Left ventricle myocardium inferior (tissue), 1 donor: ENCODE results near the gene CLCN4. TPM values are rescaled to one million over a fixed set of nuclear protein-coding genes. Genes with fewer than 3 reads are reported as not detected.

Experiments
- DNase-seq: peaks from one replicate; pipeline ENCODE4 v3.0.0-alpha.2; 2020
- H3K27ac ChIP-seq: fragments of 200-600 bp; replicated peaks from 2 replicates; pipeline ENCODE4 v1.8.0; 2021
- H3K27me3 ChIP-seq: fragments of 200-600 bp; 2 replicates; pipeline ENCODE4 v1.8.0; 2021; ENCODE audit warnings: low read depth
- H3K36me3 ChIP-seq: fragments of 200-600 bp; 2 replicates; pipeline ENCODE4 v1.8.0; 2021
- H3K4me1 ChIP-seq: fragments of 200-600 bp; 2 replicates; pipeline ENCODE4 v1.8.0; 2021
- H3K4me3 ChIP-seq: fragments of 200-600 bp; 2 replicates; pipeline ENCODE4 v1.8.0; 2021; ENCODE audit warnings: mild to moderate bottlenecking, moderate library complexity
- H3K9me3 ChIP-seq: fragments of 200-600 bp; replicated peaks from 2 replicates; pipeline ENCODE4 v1.8.0; 2021
- intact Hi-C: fragments of 100-400 bp; cut with micrococcal nuclease; formaldehyde crosslinking; loops from one replicate; pipeline ENCODE4 v1.11.0; 2022
- total RNA-seq: library from RNA; stranded (reverse); fragmentation: NEBNext Ultra II Directional; extraction: Animal tissue kit (Norgen Biotek cat#: 25700); gene quantifications from one replicate; pipeline ENCODE4 v1.2.1, GENCODE V29; 2021
- TF ChIP-seq, protein P1 (sequence below): fragments of 200-600 bp; IDR thresholded peaks from 2 replicates; pipeline ENCODE4 v1.8.0; 2021; ENCODE audit warnings: antibody characterized with exemption, mild to moderate bottlenecking, borderline replicate concordance
- donor health status: DM: no; HTN: yes; CAD: no; lungs with severe emphysema.

CLCN4 gene
- total RNA-seq, 1 donor from 2014 or later, result 36.1 TPM

DNA sequence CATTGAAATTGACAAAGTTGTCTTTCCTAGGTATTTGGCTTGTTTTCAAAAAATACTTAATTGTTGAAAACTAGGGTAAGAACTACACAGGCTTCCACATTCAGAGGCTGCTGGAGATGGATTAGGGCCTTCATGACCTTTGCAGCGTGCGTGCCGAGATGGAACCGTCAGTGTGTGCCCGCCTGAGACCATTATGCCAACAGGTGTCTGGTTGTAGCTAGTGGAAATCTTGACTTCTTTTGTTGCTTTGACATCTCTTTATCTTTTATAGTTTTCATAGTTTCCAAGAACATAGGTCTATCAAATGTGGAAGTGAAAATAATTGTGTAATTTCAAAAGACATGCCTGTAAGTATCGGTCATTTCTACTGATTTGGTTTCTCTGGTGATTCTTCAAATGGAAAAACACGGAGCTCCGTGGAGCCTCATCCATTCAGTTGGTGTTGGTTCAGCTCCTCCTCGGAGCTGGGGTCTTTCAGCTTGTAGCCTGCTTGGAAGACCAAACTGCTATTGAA, 38.9 kb upstream of the CLCN4 start:
- TF ChIP-seq, protein P1, sequence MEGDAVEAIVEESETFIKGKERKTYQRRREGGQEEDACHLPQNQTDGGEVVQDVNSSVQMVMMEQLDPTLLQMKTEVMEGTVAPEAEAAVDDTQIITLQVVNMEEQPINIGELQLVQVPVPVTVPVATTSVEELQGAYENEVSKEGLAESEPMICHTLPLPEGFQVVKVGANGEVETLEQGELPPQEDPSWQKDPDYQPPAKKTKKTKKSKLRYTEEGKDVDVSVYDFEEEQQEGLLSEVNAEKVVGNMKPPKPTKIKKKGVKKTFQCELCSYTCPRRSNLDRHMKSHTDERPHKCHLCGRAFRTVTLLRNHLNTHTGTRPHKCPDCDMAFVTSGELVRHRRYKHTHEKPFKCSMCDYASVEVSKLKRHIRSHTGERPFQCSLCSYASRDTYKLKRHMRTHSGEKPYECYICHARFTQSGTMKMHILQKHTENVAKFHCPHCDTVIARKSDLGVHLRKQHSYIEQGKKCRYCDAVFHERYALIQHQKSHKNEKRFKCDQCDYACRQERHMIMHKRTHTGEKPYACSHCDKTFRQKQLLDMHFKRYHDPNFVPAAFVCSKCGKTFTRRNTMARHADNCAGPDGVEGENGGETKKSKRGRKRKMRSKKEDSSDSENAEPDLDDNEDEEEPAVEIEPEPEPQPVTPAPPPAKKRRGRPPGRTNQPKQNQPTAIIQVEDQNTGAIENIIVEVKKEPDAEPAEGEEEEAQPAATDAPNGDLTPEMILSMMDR, result no peak
- H3K27ac ChIP-seq, result no peak overlapping the region

DNA sequence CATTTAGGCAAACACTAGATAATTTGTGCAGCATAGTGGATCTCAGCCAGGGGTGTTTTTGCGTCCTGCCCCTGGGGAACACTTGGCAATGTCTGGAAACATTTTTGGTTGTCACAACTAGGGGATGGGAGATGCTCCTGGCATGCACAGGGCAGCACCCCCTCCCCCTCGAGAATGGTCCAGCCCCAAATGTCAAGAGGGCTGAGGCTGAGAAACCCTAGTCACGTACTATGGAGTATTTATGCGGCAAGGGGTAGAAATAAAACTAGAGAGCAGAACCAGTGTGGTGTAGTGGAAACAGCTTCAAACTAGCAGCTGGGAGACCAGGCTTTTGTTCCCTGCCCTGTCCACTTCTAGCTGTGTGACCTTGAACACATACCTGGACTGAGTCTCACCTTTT, 38.2 kb upstream of the CLCN4 start:
- no peak overlapping the region for H3K4me3 ChIP-seq
- peaks cover 35% of the 10 kb centered on the region for H3K4me1 ChIP-seq
- H3K36me3 ChIP-seq, result peaks cover 14% of the 10 kb centered on the region
- peak overlapping the region; percentile 51 for H3K27ac ChIP-seq
- H3K9me3 ChIP-seq, result no peaks in the 10 kb centered on the region
- DNase-seq, result no peak
- H3K27me3 ChIP-seq, result no peaks in the 10 kb centered on the region
- intact Hi-C loops, result loop anchor here (5.0 kb wide), 1 partner anchor 121 kb away; no protein-coding TSS in a partner anchor
- TF ChIP-seq, protein P1, result no peak

More for the DNA sequence above, 38.9 kb upstream of the CLCN4 start:
- Histone ChIP-seq H3K4me1 (peaks cover 33% of the 10 kb centered on the region), H3K4me3 (no peak overlapping the region), H3K36me3 (peaks cover 14% of the 10 kb centered on the region), H3K27me3 (no peaks in the 10 kb centered on the region), H3K9me3 (no peaks in the 10 kb centered on the region)
- intact Hi-C loops, result loop anchor here (5.0 kb wide), 1 partner anchor 121 kb away; no protein-coding TSS in a partner anchor
- DNase-seq, result no peak

DNA sequence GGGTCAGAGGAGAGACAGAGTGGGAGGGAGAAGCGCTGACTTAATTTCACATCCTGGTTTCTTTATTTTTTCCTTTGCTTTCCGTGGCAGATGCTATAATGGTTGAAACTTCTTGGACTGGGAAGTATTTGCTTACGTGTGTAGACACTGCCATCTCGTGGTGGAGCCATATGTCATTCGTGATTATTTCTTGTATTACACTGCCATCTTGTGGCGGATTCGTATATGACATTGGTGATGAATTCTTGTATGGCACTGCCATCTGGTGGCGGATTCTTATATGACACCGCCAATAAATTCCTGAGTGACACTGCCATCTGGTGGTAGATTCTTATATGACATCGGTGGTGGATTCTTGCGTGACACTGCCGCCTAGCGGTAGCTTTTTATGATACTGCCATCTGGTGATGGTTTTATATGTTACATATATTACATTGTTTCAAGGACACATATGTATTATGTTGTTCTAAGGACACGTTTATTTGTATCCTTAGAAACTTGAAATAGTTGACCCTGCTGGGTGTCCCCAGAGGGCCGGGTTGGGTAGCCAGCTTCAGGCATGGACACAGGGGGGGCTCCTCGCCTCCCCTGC, 37.3 kb upstream of the CLCN4 start:
- no peak overlapping the region for H3K4me3 ChIP-seq
- TF ChIP-seq, protein P1, result peak; percentile 96
- H3K9me3 ChIP-seq, result no peaks in the 10 kb centered on the region
- no peak for DNase-seq
- H3K36me3 ChIP-seq, result peaks cover 14% of the 10 kb centered on the region
- peaks cover 35% of the 10 kb centered on the region for H3K4me1 ChIP-seq
- intact Hi-C loops, result loop anchor here (5.0 kb wide), 1 partner anchor 122 kb away; no protein-coding TSS in a partner anchor
- H3K27me3 ChIP-seq, result no peaks in the 10 kb centered on the region
- peak overlapping the region; percentile 51 for H3K27ac ChIP-seq

DNA sequence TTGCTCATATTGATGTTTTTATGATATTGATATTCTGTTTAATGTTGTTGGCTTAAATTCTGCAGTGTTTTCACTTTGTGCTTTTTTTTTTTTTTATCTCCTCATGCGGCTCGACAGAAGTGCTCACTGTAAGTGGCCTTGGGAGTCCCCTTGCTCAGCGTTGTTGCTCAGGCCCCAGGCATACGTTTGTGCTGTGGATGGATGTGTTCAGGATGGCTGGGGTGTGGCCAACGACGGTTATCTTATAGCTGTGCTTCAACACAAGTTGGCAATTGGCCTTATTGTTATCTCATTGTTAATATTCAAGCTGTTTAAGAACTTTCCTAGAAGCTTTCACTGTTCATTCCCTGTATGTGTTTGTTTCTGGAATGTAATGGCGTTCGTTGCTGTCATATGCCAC, 36.4 kb upstream of the CLCN4 start:
- intact Hi-C loops, result no loop called here
- Histone ChIP-seq H3K4me3 (no peak overlapping the region), H3K4me1 (peaks cover 35% of the 10 kb centered on the region), H3K9me3 (no peaks in the 10 kb centered on the region), H3K27ac (no peak overlapping the region), H3K36me3 (peaks cover 14% of the 10 kb centered on the region), H3K27me3 (no peaks in the 10 kb centered on the region)
- no peak for DNase-seq
- TF ChIP-seq, protein P1, result no peak

DNA sequence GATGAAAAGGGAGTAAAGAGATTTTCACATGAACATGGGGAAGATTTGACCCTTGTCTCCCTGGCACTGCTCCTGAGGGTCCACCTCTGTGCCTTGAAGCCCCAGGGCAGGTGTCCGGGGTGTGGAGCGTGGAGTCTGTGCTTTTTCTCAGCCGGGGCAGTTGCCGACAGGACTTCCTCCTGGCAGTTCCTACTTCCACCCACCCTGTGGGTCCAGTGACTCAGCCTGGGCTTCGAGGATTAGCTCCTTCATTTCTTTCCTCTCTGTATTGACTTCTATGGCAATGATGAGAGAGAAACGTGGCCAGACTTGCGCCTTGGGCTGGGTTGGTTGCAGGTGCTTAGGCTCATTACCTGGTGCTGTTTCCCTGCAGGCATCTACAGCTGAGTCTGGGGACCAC, 35.9 kb upstream of the CLCN4 start:
- intact Hi-C loops, result no loop called here
- no peaks in the 10 kb centered on the region for H3K9me3 ChIP-seq

More for the DNA sequence above, 35.9 kb upstream of the CLCN4 start:
- Histone ChIP-seq H3K36me3 (peaks cover 14% of the 10 kb centered on the region), H3K27ac (no peak overlapping the region), H3K4me3 (no peak overlapping the region), H3K4me1 (peaks cover 35% of the 10 kb centered on the region), H3K27me3 (no peaks in the 10 kb centered on the region)
- TF ChIP-seq, protein P1, result no peak
- DNase-seq, result no peak
